Iris pigment epithelial cell (primary cell): Measurements from ENCODE around the gene C4orf54.

Experiments
- DNase-seq: peaks from one replicate; pipeline ENCODE4 v3.0.0-alpha.2; 2011; ENCODE audit warnings: low read depth

Gene C4orf54

GRCh38 chr4:99651811-99652485, 5.7 kb downstream of the C4orf54 start:
- DNase-seq, result no peak

GRCh38 chr4:99651016-99651769, 6.4 kb downstream of the C4orf54 start:
- no peak for DNase-seq

- no peak for DNase-seq
Observed at GRCh38 chr4:99649778-99650177, 7.8 kb downstream of the C4orf54 start.

GRCh38 chr4:99649208-99649607, 8.4 kb downstream of the C4orf54 start:
- no peak for DNase-seq

- DNase-seq, result no peak
Observed at GRCh38 chr4:99648321-99648720, 9.3 kb downstream of the C4orf54 start.

GRCh38 chr4:99647071-99647470, 10.6 kb downstream of the C4orf54 start:
- no peak for DNase-seq

- DNase-seq, result no peak
Observed at GRCh38 chr4:99645638-99646037, 12.0 kb downstream of the C4orf54 start.

GRCh38 chr4:99645036-99645435, 12.6 kb downstream of the C4orf54 start:
- no peak for DNase-seq

GRCh38 chr4:99644453-99644852, 13.2 kb downstream of the C4orf54 start:
- DNase-seq, result no peak

GRCh38 chr4:99642725-99643489, 14.7 kb downstream of the C4orf54 start:
- no peak for DNase-seq

- no peak for DNase-seq
Observed at GRCh38 chr4:99640676-99641075, 17.0 kb downstream of the C4orf54 start.

- DNase-seq, result no peak
Observed at GRCh38 chr4:99637174-99637573, 20.5 kb downstream of the C4orf54 start.

- no peak for DNase-seq
Observed at GRCh38 chr4:99636422-99636821, 21.2 kb downstream of the C4orf54 start.

- no peak for DNase-seq
Observed at GRCh38 chr4:99635601-99636000, 22.0 kb downstream of the C4orf54 start.

GRCh38 chr4:99634742-99635360, 22.8 kb downstream of the C4orf54 start:
- DNase-seq, result no peak

- DNase-seq, result no peak
Observed at GRCh38 chr4:99633772-99634171, 23.9 kb downstream of the C4orf54 start.

- DNase-seq, result no peak
Observed at GRCh38 chr4:99630857-99631360, 26.7 kb downstream of the C4orf54 start.

GRCh38 chr4:99629962-99630554, 27.6 kb downstream of the C4orf54 start:
- no peak for DNase-seq

- DNase-seq, result no peak
Observed at GRCh38 chr4:99628040-99628439, 29.6 kb downstream of the C4orf54 start.

GRCh38 chr4:99625369-99625768, 32.3 kb downstream of the C4orf54 start:
- no peak for DNase-seq

GRCh38 chr4:99624141-99624719, 33.4 kb downstream of the C4orf54 start:
- no peak for DNase-seq
